Prostate gland (tissue), 2 donors: Measurements from ENCODE around the gene TGM2.

Experiments used
- POLR2A ChIP-seq: fragments of 450-650 bp; IDR thresholded peaks from one replicate; pipeline ENCODE4 v1.6.1; 2016; ENCODE audit warnings: antibody characterized with exemption, mild to moderate bottlenecking
- POLR2AphosphoS5 ChIP-seq: sonication (generic); formaldehyde crosslinking; IDR thresholded peaks from one replicate; pipeline ENCODE4 v1.6.1; 2017; ENCODE audit warnings: antibody characterized with exemption
- TF ChIP-seq, protein P1 (sequence below), 4 experiments: fragments of 200-600 bp in 2 of 4; fragments of 450-650 bp in 2 of 4; sonication (generic) in 2 of 4; IDR thresholded peaks; 1 replicate in 3 of 4; 2 replicates in 1 of 4; pipeline ENCODE4 v1.5.1; 2016 to 2019; ENCODE audit warnings: antibody characterized with exemption in 4 of 4, mild to moderate bottlenecking in 2 of 4, moderate library complexity in 2 of 4

GRCh38 chr20:38137441-38138037 is 27.5 kb downstream of the TGM2 start:
- TF ChIP-seq, protein P1, sequence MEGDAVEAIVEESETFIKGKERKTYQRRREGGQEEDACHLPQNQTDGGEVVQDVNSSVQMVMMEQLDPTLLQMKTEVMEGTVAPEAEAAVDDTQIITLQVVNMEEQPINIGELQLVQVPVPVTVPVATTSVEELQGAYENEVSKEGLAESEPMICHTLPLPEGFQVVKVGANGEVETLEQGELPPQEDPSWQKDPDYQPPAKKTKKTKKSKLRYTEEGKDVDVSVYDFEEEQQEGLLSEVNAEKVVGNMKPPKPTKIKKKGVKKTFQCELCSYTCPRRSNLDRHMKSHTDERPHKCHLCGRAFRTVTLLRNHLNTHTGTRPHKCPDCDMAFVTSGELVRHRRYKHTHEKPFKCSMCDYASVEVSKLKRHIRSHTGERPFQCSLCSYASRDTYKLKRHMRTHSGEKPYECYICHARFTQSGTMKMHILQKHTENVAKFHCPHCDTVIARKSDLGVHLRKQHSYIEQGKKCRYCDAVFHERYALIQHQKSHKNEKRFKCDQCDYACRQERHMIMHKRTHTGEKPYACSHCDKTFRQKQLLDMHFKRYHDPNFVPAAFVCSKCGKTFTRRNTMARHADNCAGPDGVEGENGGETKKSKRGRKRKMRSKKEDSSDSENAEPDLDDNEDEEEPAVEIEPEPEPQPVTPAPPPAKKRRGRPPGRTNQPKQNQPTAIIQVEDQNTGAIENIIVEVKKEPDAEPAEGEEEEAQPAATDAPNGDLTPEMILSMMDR (IDR thresholded peaks at IDR 0.05): no peak
- no peak for TF ChIP-seq POLR2A
- TF ChIP-seq POLR2AphosphoS5: no peak
